IPS-18a (cell line): ENCODE data around the gene MSL2.
"Not testable (repeated sequence)": the region's sequence is repeated elsewhere in the genome, so short reads cannot be mapped to it uniquely, and the experiment has no call there.

Experiments used
- H3K27ac ChIP-seq: one replicate; pipeline ENCODE4 v1.5.1; 2013; ENCODE audit warnings: low read length
- H3K27me3 ChIP-seq: one replicate; pipeline ENCODE4 v1.6.1; 2013; ENCODE audit warnings: mild to moderate bottlenecking, low read length; ENCODE audit not compliant: control insufficient read depth, insufficient read depth
- H3K36me3 ChIP-seq: one replicate; pipeline ENCODE4 v1.6.1; 2013; ENCODE audit warnings: low read depth, low read length; ENCODE audit not compliant: control insufficient read depth
- H3K4me1 ChIP-seq: one replicate; pipeline ENCODE4 v1.6.1; 2013; ENCODE audit warnings: low read depth, low read length; ENCODE audit not compliant: control insufficient read depth
- H3K4me3 ChIP-seq: one replicate; pipeline ENCODE4 v1.5.1; 2013; ENCODE audit warnings: low read length
- H3K9ac ChIP-seq: one replicate; pipeline ENCODE4 v1.6.1; 2013; ENCODE audit warnings: mild to moderate bottlenecking, low read length, moderate library complexity
- H3K9me3 ChIP-seq: one replicate; pipeline ENCODE4 v1.6.1; 2013; ENCODE audit warnings: low read depth, low read length; ENCODE audit not compliant: control insufficient read depth

MSL2 gene

DNA sequence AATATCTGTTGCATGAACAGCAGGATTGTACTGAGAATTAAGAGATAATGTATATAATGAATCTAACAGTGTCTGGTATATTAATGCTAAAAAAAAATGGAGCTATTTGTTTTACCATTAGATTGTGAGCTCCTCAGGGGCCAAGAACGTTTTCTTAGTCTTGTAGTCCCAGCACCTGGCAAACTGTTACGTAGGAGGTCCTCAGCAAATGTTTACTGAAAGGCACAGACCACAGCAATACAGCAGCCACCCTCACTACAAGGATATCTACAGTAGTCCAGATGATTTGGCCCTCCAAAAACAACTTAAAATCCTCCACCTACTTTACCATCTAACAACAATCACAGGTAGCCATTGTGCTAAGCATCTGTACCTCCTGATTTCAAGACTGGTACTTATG lies 59.7 kb downstream of the MSL2 start:
- no peak overlapping the region for H3K4me3 ChIP-seq

DNA sequence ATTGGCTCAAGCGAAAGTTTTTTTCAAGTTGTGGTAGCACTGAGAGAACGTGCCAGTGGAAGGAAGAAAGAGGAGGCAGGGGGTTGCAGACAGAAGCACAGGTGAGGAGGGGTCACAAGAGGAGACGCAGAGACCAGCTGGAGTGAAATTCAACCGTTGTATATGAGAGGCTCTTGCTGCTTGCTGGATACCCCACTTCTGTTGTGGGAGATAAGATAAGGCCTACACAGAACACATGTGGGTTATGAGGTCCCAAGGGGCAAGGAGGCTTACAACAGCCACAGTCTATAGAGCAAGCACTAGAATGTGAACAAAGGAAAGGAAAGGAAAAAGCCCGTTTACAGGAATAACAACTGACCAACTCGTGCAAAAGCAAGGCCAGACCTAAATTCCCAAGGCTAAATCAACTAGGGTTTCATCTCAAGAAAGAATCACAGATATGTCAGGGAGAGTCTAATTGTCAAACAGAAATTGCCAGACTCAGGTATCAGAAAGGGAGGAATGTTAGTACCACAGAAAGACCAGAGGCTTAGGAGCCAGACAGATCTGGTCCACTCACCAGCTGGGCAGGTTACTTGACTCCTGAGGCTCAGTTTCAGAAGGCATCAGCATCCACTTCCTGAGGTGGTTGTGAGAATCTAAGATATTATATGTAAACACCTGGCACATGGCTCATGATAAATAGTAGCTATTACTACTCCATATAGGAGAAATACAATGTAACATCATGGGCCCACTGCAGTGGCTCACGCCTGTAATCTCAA lies 60.9 kb downstream of the MSL2 start:
- no peak overlapping the region for H3K4me3 ChIP-seq
- H3K27me3 ChIP-seq, result no peaks in the 10 kb centered on the region
- no peak overlapping the region for H3K9ac ChIP-seq
- H3K9me3 ChIP-seq, result no peaks in the 10 kb centered on the region
- no peaks in the 10 kb centered on the region for H3K4me1 ChIP-seq
- H3K27ac ChIP-seq, result no peak overlapping the region
- H3K36me3 ChIP-seq, result no peaks in the 10 kb centered on the region

More for the DNA sequence above, 59.7 kb downstream of the MSL2 start:
- no peak overlapping the region for H3K27ac ChIP-seq
- H3K9me3 ChIP-seq, result no peaks in the 10 kb centered on the region
- no peaks in the 10 kb centered on the region for H3K4me1 ChIP-seq
- H3K36me3 ChIP-seq, result no peaks in the 10 kb centered on the region
- H3K9ac ChIP-seq, result no peak overlapping the region
- H3K27me3 ChIP-seq, result no peaks in the 10 kb centered on the region

DNA sequence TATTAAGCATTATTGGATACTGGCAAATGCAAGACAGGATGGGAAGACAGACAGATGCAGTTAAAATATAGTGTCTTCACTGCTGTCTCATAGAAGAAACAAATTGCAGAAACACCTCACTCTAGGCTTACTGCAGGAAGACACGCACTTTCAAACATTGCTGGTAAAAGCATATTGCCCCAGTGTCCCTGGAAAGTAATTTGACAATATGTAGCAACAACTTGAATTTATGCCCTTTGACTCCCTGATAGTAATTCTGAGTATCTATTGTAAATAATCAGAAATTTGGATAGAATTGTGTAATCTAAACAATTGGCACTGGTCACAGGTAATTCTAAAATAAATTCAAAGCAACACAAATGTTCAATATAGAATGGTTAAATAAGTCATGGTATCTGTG lies 62.0 kb downstream of the MSL2 start:
- no peaks in the 10 kb centered on the region for H3K9me3 ChIP-seq
- H3K4me3 ChIP-seq, result no peak overlapping the region
- H3K36me3 ChIP-seq, result no peaks in the 10 kb centered on the region
- H3K27me3 ChIP-seq, result no peaks in the 10 kb centered on the region
- H3K9ac ChIP-seq, result no peak overlapping the region
- no peaks in the 10 kb centered on the region for H3K4me1 ChIP-seq
- no peak overlapping the region for H3K27ac ChIP-seq

DNA sequence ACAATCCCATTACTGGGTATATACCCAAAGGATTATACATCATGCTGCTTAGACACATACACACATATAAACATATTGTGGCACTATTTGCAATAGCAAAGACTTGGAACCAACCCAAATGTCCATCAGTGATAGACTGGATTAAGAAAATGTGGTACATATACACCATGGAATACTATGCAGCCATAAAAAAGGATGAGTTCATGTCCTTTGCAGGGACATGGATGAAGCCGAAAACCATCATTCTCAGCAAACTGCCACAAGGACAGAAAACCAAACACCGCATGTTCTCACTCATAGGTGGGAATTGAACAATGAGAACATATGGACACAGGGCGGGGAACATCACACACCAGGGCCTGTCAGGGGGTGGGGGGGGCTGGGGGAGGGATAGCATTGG lies 64.5 kb downstream of the MSL2 start:
- not testable (repeated sequence) for H3K9ac ChIP-seq, H3K4me3 ChIP-seq, H3K9me3 ChIP-seq, H3K36me3 ChIP-seq, H3K4me1 ChIP-seq, H3K27me3 ChIP-seq, H3K27ac ChIP-seq

DNA sequence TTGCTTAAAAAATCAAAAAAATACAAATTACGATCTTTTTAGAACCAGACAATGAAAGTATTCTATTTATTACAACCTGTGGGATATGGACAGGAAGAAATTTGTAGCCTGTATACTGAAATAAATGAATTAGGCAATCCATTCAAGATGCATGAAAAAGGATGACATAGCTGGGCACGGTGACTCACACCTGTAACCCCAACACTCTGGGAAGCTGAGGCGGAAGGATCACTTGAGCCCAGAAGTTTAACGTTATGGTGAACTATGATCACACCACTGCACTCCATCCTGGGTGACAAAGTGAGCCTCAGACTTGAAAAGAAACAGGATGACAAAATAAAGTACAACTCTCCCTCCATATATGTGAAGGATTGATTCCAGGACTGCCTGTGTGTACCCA lies 74.1 kb downstream of the MSL2 start:
- no peaks in the 10 kb centered on the region for H3K9me3 ChIP-seq
- H3K4me1 ChIP-seq, result no peaks in the 10 kb centered on the region
- no peak overlapping the region for H3K27ac ChIP-seq
- no peak overlapping the region for H3K9ac ChIP-seq
- no peak overlapping the region for H3K4me3 ChIP-seq
- H3K36me3 ChIP-seq, result no peaks in the 10 kb centered on the region
- H3K27me3 ChIP-seq, result no peaks in the 10 kb centered on the region

DNA sequence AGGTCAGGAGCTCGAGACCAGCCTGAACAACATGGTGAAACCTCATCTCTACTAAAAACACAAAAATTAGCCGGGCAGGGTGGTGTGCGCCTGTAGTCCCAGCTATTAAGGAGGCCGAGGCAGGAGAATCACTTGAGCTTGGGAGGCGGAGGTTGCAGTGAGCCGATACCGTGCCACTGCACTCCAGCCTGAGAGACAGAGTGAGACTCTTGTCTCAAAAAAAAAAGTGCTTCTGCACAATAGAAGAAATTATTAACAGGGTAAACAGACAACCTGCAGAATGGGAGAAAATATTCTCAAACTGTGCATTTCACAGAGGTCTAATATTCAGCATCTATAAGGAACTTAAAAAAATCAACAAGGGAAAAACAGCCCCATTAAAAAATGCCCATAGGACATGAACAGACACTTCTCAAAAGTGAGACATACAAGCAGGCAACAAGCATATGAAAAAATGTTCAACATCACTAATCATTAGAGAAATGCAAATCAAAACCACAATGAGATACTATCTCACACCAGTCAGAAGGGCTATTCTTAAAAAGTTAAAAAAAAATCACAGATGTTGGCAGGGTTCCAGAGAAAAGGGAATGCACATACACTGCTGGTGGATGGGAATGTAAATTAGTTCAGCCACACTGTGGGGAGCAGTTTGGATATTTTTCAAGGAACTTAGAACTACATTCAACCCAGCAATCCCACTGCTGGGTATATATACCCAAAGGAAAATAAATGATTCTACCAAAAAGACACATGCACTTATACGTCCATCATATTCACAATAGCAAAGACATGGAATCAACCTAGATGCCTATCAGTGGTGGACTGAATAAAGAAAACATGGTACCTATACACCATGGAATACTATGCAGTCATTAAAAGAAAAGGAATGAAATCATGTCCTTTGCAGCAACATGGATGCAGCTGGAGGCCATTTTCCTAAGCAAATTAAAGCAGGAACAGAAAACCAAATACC lies 75.5 kb downstream of the MSL2 start:
- H3K4me3 ChIP-seq, result no peak overlapping the region
- no peaks in the 10 kb centered on the region for H3K36me3 ChIP-seq
- no peak overlapping the region for H3K9ac ChIP-seq
- no peaks in the 10 kb centered on the region for H3K4me1 ChIP-seq
- no peak overlapping the region for H3K27ac ChIP-seq
- no peaks in the 10 kb centered on the region for H3K27me3 ChIP-seq
- H3K9me3 ChIP-seq, result no peaks in the 10 kb centered on the region

DNA sequence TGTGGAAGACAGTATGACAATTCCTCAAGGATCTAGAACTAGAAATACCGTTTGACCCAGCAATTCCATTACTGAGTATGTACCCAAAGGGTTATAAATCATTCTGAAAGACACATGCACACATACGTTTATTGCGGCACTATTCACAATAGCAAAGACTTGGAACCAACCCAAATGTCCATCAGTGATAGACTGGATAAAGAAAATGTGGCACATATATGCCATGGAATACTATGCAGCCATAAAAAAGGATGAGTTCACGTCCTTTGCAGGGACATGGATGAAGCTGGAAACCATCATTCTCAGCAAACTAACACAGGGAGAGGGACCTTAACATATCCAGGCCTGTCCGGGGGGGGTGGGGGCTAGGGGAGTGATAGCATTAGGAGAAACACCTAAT lies 76.4 kb downstream of the MSL2 start:
- H3K27ac ChIP-seq, H3K36me3 ChIP-seq, H3K27me3 ChIP-seq, H3K4me3 ChIP-seq, H3K9me3 ChIP-seq, H3K4me1 ChIP-seq, H3K9ac ChIP-seq: not testable (repeated sequence)

DNA sequence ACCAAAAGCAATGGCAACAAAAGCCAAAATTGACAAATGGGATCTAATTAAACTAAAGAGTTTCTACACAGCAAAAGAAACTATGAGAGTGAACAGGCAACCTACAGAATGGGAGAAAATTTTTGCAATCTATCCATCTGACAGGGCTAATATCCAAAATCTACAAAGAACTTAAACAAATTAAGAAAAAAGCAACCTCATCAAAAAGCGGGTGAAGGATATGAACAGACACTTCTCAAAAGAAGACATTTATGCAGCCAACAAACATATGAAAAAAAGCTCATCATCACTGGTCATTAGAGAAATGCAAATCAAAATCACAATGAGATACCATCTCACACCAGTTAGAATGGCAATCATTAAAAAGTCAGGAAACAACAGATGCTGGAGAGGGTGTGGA lies 76.8 kb downstream of the MSL2 start:
- H3K36me3 ChIP-seq, H3K9ac ChIP-seq, H3K4me1 ChIP-seq, H3K9me3 ChIP-seq, H3K4me3 ChIP-seq, H3K27me3 ChIP-seq, H3K27ac ChIP-seq: not testable (repeated sequence)

DNA sequence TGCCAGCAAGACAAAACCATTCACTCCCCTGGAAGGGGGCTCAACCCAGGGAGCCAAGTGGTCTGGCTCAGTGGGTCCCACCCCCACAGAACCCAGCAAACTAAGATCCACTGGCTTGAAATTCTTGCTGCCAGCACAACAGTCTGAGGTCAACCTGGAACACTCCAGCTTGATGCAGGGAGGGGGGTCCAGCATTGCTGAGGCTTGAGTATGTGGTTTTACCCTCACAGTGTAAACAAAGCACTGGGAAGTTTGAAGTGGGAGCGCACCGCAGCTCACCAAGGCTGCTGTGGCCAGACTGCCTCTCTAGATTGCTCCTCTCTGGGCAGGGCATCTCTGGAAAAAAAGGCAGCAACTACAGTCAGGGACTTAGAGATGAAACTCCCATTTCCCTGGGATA lies 81.7 kb downstream of the MSL2 start:
- Histone ChIP-seq H3K27me3 (no peaks in the 10 kb centered on the region), H3K4me1 (no peaks in the 10 kb centered on the region), H3K4me3 (no peak overlapping the region), H3K9ac (no peak overlapping the region), H3K27ac (no peak overlapping the region), H3K9me3 (peaks cover 11% of the 10 kb centered on the region), H3K36me3 (no peaks in the 10 kb centered on the region)

DNA sequence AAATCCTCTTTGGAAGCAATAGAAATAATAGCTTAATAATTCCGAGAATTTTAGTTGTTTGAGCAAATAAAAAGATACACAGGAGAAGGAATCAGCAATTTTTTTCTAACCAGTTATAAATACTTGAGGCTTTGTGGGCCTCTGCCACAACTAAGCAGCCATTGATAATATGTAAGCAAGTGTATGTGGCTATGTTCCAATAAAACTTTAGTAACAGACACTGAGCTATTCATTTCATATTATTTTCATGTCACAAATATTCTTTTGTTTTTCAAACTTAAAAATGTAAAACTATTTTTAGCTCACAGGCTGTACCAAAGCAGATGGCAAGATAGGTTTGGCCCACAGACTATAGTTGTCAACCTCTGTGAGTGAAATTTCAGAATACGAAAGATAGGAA lies 85.7 kb downstream of the MSL2 start:
- Histone ChIP-seq H3K9ac (no peak overlapping the region), H3K4me1 (no peaks in the 10 kb centered on the region), H3K36me3 (no peaks in the 10 kb centered on the region), H3K9me3 (peaks cover 11% of the 10 kb centered on the region), H3K27me3 (no peaks in the 10 kb centered on the region), H3K4me3 (no peak overlapping the region), H3K27ac (no peak overlapping the region)

DNA sequence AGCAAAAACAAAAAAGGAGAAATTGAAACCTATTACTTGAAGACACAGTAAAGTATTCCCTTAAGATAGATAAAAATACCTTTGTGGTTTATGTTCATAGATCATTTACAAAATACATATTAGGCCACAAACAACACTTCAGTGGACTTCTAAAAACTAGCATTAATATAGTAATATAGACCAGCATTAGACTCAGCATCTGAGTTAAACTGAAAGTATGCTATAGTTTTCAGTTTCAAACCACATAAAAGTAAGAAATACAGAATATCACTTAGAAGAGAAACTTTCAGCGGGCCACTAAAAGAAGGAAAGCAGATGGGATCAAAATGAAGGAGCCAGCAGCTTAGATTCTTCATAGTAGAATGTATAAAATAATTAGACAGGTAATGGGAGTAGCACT lies 86.6 kb downstream of the MSL2 start:
- Histone ChIP-seq H3K9ac (no peak overlapping the region), H3K9me3 (peaks cover 8% of the 10 kb centered on the region), H3K27ac (no peak overlapping the region), H3K4me1 (no peaks in the 10 kb centered on the region), H3K4me3 (no peak overlapping the region), H3K36me3 (no peaks in the 10 kb centered on the region), H3K27me3 (no peaks in the 10 kb centered on the region)

DNA sequence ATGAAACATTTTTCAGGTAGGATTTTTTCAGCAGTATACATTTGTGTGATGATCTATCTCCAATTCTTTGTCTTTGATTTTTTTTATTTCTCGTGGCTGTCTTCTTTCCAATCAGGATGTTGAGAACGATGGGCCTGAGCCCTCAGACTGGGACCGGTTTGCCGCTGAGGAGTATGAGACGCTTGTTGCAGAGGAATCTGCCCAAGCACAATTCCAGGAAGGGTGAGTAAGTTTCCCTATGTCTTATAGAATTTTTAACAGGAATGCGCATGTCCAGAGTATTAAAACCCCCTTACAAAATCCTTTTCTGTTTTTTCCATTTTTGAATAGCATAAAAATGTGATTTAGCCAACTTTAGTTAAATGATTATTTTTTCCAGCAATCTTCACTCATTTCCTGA lies 90.0 kb downstream of the MSL2 start:
- H3K27ac ChIP-seq, result no peak overlapping the region
- H3K4me3 ChIP-seq, result no peak overlapping the region
- H3K9ac ChIP-seq, result no peak overlapping the region
- no peaks in the 10 kb centered on the region for H3K4me1 ChIP-seq
- peaks cover 9% of the 10 kb centered on the region for H3K36me3 ChIP-seq
- no peaks in the 10 kb centered on the region for H3K27me3 ChIP-seq
- H3K9me3 ChIP-seq, result no peaks in the 10 kb centered on the region
